Fibroblast of lung (primary cell): ENCODE data around the gene SLC18A3. TPM values are rescaled to one million over a fixed set of nuclear protein-coding genes. Genes with fewer than 3 reads are reported as not detected.

Source experiments
- DNase-seq, 2 donors: peaks; one replicate each; pipeline versions ENCODE4 v3.0.0 to v3.0.0-alpha.2; 2010; ENCODE audit warnings: low read depth in 2 of 2
- H2AFZ ChIP-seq: 2 replicates; pipeline ENCODE4 v1.5.1; 2012; ENCODE audit warnings: low read length, control low read depth, inconsistent platforms
- H3K27ac ChIP-seq: 2 replicates; pipeline ENCODE4 v1.5.1; 2011; ENCODE audit warnings: low read length, control low read depth; ENCODE audit not compliant: insufficient read depth
- H3K27me3 ChIP-seq: 2 replicates; pipeline ENCODE4 v1.5.1; 2011; ENCODE audit warnings: mild to moderate bottlenecking, low read length; ENCODE audit not compliant: control insufficient read depth, insufficient read depth
- H3K36me3 ChIP-seq: 2 replicates; pipeline ENCODE4 v1.5.1; 2011; ENCODE audit warnings: low read length; ENCODE audit not compliant: control insufficient read depth, insufficient read depth
- H3K4me1 ChIP-seq: 2 replicates; pipeline ENCODE4 v1.5.1; 2011; ENCODE audit warnings: low read length; ENCODE audit not compliant: control insufficient read depth, insufficient read depth; ENCODE audit errors: extremely low read depth
- H3K4me2 ChIP-seq: 2 replicates; pipeline ENCODE4 v1.5.1; 2011; ENCODE audit warnings: low read length, control low read depth; ENCODE audit not compliant: insufficient read depth; ENCODE audit errors: extremely low read depth
- H3K4me3 ChIP-seq, 4 experiments: fragments of 200-600 bp in 1 of 4; sonication (generic) in 1 of 4; replicated peaks in 1 of 4; 2 replicates each; pipeline ENCODE4 v1.5.1; 2011 to 2016; ENCODE audit warnings: low read length in 4 of 4, low read depth in 3 of 4, mild to moderate bottlenecking in 3 of 4, control low read depth in 2 of 4, inconsistent platforms in 1 of 4, mixed read lengths in 1 of 4; ENCODE audit not compliant: insufficient read depth in 1 of 4; ENCODE audit errors: control extremely low read depth in 1 of 4
- H3K79me2 ChIP-seq: 2 replicates; pipeline ENCODE4 v1.5.1; 2012; ENCODE audit warnings: mild to moderate bottlenecking, low read length, inconsistent platforms; ENCODE audit not compliant: control insufficient read depth, insufficient read depth
- H3K9ac ChIP-seq: 2 replicates; pipeline ENCODE4 v1.5.1; 2011; ENCODE audit warnings: mild to moderate bottlenecking, low read length, control low read depth; ENCODE audit not compliant: insufficient read depth
- H3K9me3 ChIP-seq: 2 replicates; pipeline ENCODE4 v1.5.1; 2012; ENCODE audit warnings: low read depth, low read length; ENCODE audit not compliant: control insufficient read depth, insufficient read depth
- H4K20me1 ChIP-seq: 2 replicates; pipeline ENCODE4 v1.5.1; 2011; ENCODE audit warnings: low read length; ENCODE audit not compliant: control insufficient read depth, insufficient read depth; ENCODE audit errors: extremely low read depth
- EZH2 ChIP-seq: IDR thresholded peaks from 2 replicates; pipeline ENCODE4 v1.5.1; 2012; ENCODE audit warnings: low read length, control low read depth, mild to moderate bottlenecking; ENCODE audit errors: missing control alignments
- polyA plus RNA-seq, 2 donors: library from polyadenylated mRNA; depleted of rRNA in 1 of 2; stranded (reverse) in 1 of 2; unstranded in 1 of 2; fragments of >200 nt; gene quantifications; 2 replicates each; pipeline ENCODE4 v1.2.1, GENCODE V29; 2011 to 2012; ENCODE audit warnings: missing spikeins in 1 of 2
- total RNA-seq: library from RNA; depleted of rRNA; stranded (reverse); fragments of >200 nt; gene quantifications from 2 replicates; pipeline ENCODE4 v1.2.1, GENCODE V29; 2014
- TF ChIP-seq, protein P1 (sequence below), 2 donors: IDR thresholded peaks in 1 of 2; conservative IDR thresholded peaks in 1 of 2; 1 replicate in 1 of 2; 2 replicates in 1 of 2; pipeline ENCODE4 v1.5.1; 2011 to 2012; ENCODE audit warnings: low read length in 2 of 2, control low read depth in 1 of 2, inconsistent platforms in 1 of 2, low read depth in 1 of 2, mild to moderate bottlenecking in 1 of 2

Gene SLC18A3
- total and polyA plus RNA-seq, 2 donors (not counting 1 experiment from before 2014, with no cell fraction given), result not detected

DNA sequence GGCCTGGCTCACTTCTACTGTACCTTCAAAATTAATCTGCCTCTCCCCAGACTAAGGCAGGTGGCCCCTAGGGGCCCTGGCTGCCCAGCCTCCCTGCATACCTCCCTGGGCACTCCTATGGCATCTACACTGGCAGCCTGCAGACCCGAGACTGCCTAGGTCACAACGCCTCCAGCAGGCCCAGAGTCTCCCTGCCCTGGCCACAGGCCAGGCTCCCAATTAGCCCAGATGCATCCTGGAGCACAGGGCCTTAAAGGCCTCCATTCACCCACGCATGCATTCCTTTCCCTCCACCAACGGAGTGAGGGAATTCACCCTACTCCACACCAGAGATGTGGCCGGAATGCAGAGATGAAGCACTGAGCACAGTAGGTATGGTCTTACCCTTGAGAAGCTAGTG is 5.6 kb downstream of the SLC18A3 start:
- no peaks in the 10 kb centered on the region for H3K9me3 ChIP-seq
- no peak overlapping the region for H3K27ac ChIP-seq
- H3K4me2 ChIP-seq, result no peak overlapping the region
- no peaks in the 10 kb centered on the region for H3K4me1 ChIP-seq
- no peaks in the 10 kb centered on the region for H4K20me1 ChIP-seq
- no peaks in the 10 kb centered on the region for H3K79me2 ChIP-seq
- DNase-seq, result no peak
- no peak overlapping the region for H3K9ac ChIP-seq
- TF ChIP-seq, protein P1, sequence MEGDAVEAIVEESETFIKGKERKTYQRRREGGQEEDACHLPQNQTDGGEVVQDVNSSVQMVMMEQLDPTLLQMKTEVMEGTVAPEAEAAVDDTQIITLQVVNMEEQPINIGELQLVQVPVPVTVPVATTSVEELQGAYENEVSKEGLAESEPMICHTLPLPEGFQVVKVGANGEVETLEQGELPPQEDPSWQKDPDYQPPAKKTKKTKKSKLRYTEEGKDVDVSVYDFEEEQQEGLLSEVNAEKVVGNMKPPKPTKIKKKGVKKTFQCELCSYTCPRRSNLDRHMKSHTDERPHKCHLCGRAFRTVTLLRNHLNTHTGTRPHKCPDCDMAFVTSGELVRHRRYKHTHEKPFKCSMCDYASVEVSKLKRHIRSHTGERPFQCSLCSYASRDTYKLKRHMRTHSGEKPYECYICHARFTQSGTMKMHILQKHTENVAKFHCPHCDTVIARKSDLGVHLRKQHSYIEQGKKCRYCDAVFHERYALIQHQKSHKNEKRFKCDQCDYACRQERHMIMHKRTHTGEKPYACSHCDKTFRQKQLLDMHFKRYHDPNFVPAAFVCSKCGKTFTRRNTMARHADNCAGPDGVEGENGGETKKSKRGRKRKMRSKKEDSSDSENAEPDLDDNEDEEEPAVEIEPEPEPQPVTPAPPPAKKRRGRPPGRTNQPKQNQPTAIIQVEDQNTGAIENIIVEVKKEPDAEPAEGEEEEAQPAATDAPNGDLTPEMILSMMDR (conservative IDR thresholded peaks at IDR 0.05 in 1 of 2, IDR thresholded peaks at IDR 0.05 in 1 of 2; ENCODE audit: low read depth in 1 of 2, low read length in 2 of 2), result no peak
- no peak for TF ChIP-seq EZH2
- H3K4me3 ChIP-seq, result no peak overlapping the region
- no peaks in the 10 kb centered on the region for H3K36me3 ChIP-seq
- H2AFZ ChIP-seq, result no peak overlapping the region
- peaks cover 48% of the 10 kb centered on the region for H3K27me3 ChIP-seq

DNA sequence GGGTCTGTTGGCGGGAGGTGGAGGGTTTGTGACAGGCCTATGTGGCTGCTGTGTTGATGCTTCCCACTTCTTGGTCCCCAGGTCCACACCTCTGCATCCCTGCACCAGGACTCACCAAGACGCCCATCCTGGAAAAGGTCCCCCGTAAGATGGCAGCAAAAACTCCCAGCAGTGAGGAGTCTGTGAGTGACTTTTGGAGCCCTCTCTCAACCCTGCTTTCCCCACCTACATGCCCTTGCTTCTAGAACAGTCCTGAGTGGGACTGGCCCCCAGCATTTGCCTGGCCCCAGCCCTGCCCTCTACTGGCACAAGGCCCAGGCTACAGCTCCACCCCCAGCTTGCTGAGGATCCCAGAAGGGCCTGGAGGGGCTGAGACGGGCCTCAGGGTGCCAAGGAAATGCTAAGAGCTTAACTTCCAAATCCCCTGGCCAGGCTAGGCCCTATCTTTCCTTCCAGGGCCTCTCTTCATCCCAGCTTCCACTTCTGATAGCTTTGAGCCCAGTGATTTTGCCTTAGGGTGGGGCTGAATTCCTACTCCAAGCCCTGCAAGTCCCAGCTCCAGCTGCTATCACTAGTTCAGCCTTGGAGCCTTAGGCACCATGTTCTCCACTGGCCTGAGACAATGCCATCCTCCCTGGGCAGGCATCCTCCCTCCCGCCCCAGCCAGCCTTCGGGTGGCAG is 6.5 kb downstream of the SLC18A3 start:
- Histone ChIP-seq H3K27ac (no peak overlapping the region), H3K4me1 (no peaks in the 10 kb centered on the region), H3K36me3 (no peaks in the 10 kb centered on the region), H3K9ac (no peak overlapping the region), H2AFZ (no peak overlapping the region), H3K9me3 (no peaks in the 10 kb centered on the region), H3K79me2 (no peaks in the 10 kb centered on the region), H3K4me3 (no peak overlapping the region), H3K4me2 (no peak overlapping the region), H4K20me1 (no peaks in the 10 kb centered on the region), H3K27me3 (peaks cover 39% of the 10 kb centered on the region)
- DNase-seq, result no peak
- TF ChIP-seq, protein P1 (conservative IDR thresholded peaks at IDR 0.05 in 1 of 2, IDR thresholded peaks at IDR 0.05 in 1 of 2; ENCODE audit: low read depth in 1 of 2, low read length in 2 of 2), result no peak
- no peak for TF ChIP-seq EZH2

DNA sequence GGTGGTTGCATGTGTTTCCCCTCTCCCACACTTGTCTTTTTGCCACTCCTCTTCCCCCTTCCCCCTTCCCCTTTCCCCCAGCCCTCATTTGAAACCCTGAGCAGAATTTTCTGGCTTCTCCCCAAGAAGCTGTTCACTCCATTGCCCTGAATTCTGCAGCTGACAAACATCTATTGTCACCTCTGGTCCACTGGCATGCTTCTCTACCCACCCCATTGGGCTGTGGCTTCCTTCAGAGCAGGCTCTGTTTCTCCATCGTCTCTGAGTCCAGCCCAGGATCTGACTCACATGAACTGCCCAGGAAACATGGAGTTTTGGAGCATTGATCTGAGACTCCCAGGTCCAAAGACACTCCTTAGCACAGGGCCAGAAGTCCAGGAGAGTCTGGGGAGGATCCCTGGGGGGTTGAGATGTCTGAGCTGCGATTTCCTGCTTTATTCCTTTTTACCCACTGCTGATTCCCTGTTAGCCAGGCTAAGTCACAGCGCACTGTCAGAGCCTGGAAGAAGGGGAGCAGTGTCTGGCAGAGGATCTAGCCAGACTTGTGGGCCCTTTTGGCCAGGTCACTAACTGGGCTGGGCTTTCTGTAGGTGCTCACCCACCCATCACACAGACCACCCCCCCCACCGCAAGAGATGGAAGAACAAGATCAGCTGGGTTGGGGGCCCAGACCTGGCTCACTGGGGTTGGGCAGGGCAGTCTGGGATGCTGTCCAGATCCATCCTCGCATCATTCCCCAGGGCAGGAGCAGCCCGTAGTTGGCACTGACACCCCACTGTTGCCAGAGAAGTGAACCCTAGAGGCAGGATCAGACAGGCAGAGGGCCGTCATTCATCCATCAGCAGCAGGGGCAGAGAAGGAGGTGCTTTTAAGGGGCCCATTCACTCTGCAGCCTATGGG is 7.3 kb downstream of the SLC18A3 start:
- no peaks in the 10 kb centered on the region for H4K20me1 ChIP-seq
- H3K36me3 ChIP-seq, result no peaks in the 10 kb centered on the region
- H3K4me3 ChIP-seq, result no peak overlapping the region
- H3K79me2 ChIP-seq, result no peaks in the 10 kb centered on the region
- TF ChIP-seq EZH2, result no peak
- TF ChIP-seq, protein P1 (conservative IDR thresholded peaks at IDR 0.05 in 1 of 2, IDR thresholded peaks at IDR 0.05 in 1 of 2; ENCODE audit: low read depth in 1 of 2, low read length in 2 of 2), result no peak
- H3K27me3 ChIP-seq, result peaks cover 31% of the 10 kb centered on the region
- H3K9me3 ChIP-seq, result no peaks in the 10 kb centered on the region
- no peak overlapping the region for H3K4me2 ChIP-seq
- no peaks in the 10 kb centered on the region for H3K4me1 ChIP-seq
- no peak overlapping the region for H3K27ac ChIP-seq
- H3K9ac ChIP-seq, result no peak overlapping the region
- no peak overlapping the region for H2AFZ ChIP-seq
- no peak for DNase-seq
